HG03060 (cell line): ENCODE results near the gene PPWD1.
A peak's percentile ranks its signal among the peaks of the same experiment; 100 is the strongest.
"Not testable (repeated sequence)": the region's sequence is repeated elsewhere in the genome, so short reads cannot be mapped to it uniquely, and the experiment has no call there.

ENCODE experiments used
- ATAC-seq: cut with Tn5 transposase; IDR thresholded peaks from one replicate; pipeline ENCODE4 v1.9.1; 2021; ENCODE audit warnings: low read depth, moderate number of reproducible peaks; ENCODE audit not compliant: unreplicated experiment

Gene PPWD1

GRCh38 chr5:65621961-65622360 lies 58.9 kb downstream of the PPWD1 start:
- ATAC-seq, result not testable (repeated sequence)

DNA sequence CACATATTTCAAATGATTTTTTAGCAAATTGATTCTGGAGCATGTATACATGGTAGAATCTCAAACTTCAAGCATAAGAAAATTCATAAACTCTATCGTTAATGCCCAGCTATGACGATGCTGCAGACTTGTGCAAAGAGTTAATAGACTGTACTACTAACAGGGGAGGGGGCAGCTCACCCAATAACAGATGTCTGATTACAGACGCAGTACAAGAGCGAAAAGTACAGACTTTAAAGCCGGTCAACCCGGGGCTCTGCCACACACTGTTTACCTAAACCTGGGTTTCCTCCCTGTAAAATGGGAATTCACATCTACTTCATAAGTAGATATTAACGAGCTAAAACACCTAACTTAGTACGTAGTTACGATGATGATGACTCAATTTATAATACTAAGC lies 60.4 kb downstream of the PPWD1 start:
- no peak for ATAC-seq

- ATAC-seq, result peak; percentile 76
Observed at GRCh38 chr5:65624025-65624570, 61.0 kb downstream of the PPWD1 start, which contains the start of gene TRIM23. TSS of gene TRIM23 (minus strand) at chr5:65624333. CDS start at chr5:65624274, 59 bp downstream.

- peak; percentile 55 for ATAC-seq
Observed at GRCh38 chr5:65624571-65625555, 61.8 kb downstream of the PPWD1 start, which contains the start of the genes SHLD3 and TRAPPC13. TSS of gene SHLD3 (plus strand) at chr5:65625027. CDS start at chr5:65629588, 4,561 bp downstream. TSS of gene TRAPPC13 (plus strand) at chr5:65625027. CDS start at chr5:65625061, 34 bp downstream.

- no peak for ATAC-seq
Observed at GRCh38 chr5:65625743-65626142, 62.6 kb downstream of the PPWD1 start.

DNA sequence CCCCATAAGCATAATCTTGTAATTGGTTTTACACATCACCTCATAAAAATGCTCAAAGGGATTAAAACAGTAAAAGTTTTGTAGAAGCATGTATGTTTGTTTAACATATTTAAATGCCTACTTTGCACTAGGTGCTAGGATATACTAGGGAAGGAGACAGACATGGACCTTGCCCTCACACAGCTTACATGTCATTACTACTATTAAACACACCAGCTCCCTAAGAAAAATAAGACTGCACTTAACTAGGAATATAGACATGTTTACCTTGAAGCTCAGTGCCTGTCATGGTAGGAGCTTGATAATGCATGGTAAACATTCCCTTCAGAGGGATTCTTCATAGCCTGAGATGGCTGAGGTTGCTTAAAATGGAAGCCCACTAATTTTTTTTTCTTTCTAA lies 67.9 kb downstream of the PPWD1 start:
- no peak for ATAC-seq
